ENCODE measurements around the gene RIN3.

RIN3 gene

GRCh38 chr14:92577321-92577742 is 63.8 kb downstream of the RIN3 start:
- no peak for DNase-seq (ENCODE audit: low read depth, low spot score)

- peak; percentile 53 for DNase-seq (ENCODE audit: low read depth, low spot score)
These were observed 64.9 kb downstream of the RIN3 start for GRCh38 chr14:92578511-92578910.

GRCh38 chr14:92579244-92579936 is 65.8 kb downstream of the RIN3 start:
- DNase-seq (ENCODE audit: low read depth, low spot score): no peak

GRCh38 chr14:92581206-92581605 is 67.6 kb downstream of the RIN3 start:
- DNase-seq (ENCODE audit: low read depth, low spot score): no peak

DNA sequence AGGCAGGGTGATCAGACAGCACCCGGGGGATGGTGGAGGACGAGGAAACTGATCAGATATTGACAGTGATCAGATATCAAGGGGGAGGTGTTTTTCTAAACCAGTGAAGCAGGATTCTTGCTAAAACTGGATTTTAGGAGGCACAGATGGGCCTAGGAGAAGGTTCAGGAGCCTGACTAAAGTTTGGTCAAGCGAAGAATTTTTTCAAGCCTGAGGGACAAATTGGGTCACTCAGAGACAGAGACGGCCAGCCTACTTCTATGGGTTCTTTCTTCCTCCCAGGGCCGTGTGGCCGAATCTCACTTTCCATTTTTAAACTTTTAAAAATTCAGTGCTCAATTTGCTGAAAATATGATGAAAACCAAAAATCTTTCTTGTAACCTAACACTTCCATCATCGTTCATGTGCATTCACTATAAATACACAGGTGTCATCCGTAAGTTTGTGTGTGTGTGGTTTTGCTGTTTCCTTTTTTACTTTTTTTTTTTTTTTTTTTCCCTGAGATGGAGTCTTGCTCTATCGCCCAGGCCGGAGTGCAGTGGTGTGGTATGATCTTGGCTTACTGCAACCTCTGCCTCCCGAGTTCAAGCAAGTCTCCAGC is 68.5 kb downstream of the RIN3 start:
- DNase-seq (ENCODE audit: low read depth, low spot score): no peak

DNA sequence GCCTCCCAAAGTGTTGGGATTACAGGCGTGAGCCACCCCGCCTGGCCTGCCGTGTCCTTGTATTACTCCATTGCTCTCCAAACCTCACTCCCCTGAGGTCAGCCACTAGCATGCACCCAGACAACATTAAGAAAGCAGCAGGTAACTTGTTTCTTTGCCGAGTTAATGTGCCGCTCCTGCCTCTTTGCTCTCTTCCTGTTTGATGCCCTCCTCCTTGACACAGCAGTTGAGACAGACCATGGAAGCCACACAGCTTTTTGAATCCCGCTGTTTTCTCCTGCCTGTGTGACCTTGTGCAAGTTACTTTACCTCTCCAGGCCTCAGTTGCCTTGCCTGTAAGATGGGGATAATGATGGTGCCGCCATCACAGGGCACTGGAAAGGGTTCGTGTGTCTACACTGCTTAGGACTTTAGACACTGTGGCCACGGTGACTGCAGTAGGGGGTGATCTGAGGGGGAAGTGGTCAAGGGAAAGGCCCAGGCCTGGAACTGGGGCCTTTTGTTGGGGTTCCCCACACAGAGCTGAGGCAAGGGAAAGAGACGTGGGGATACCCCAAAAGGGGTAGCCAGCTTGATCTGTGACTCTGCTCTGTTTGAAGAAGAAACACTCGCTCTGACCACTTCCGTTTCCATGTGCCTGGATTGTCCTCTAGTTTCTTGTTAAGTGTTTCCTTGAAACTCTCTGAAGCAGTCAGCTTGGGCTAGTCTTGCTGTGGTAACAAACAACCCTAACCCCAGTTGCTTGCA is 69.3 kb downstream of the RIN3 start:
- DNase-seq (ENCODE audit: low read depth, low spot score): no peak

GRCh38 chr14:92584220-92584619 is 70.6 kb downstream of the RIN3 start:
- no peak for DNase-seq (ENCODE audit: low read depth, low spot score)

DNA sequence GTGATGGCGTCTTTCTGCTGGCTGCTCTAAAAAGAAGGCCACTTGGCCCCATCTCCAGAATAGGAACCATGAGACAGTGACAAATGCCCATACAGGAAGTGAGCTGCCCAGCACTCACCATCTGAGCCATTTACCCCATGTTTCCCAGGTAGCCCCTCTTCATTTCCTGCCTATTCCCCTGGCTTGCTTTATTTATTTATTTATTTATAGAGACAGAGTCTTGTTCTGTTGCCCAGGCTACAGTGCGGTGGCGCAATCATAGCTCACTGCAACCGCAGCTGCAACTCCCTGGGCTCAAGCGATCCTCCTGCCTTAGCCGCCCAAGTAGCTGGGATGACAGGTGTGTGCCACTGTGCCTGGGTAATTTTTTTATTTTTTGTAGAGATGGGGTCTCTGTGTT is 71.2 kb downstream of the RIN3 start:
- no peak for DNase-seq (ENCODE audit: low read depth, low spot score)

DNA sequence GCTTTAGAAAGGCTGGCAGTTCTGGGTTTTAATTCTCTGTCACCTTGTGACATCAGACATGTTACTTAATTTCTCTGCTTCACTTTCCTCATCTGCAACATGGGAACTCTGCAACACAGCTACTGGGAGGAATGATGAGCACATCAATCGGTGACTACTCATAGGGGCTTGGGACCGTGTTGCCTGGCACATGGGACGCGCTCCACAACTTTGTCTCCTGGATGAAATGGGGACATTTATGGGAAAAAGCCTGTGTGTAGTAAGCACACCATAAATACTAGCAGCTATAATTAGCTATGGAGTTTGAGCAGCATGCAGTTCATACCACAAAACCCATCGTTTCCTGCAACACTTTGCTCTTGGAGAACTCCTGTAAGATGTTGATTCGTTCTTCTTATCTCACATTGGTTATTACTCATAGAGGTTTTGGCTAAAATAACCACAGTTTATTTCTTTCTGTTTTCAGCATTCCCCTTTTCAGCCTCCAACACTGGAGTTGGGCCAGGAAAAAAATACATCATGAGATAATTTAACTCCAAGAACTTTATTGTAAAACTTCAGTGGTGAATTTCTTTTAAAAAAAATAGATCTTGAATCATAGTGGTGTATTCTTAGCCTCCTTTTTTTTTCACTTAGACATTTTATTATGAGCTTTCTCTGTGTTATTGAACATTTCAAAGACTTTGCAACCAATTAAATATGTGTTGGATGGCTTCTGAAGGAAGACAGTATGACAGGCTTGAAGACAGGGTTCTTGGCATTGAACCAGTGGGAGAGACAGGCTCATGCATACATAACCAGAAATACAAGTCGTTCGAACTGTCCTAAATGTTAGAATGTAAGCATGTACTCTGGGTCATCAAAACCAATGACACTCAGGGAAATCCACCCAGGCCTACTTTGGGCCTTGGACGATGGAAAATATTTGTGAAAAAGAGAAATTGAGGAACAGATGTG is 72.7 kb downstream of the RIN3 start:
- DNase-seq (ENCODE audit: low read depth, low spot score): peak; percentile 93

GRCh38 chr14:92586963-92587699 is 73.5 kb downstream of the RIN3 start:
- no peak for DNase-seq (ENCODE audit: low read depth, low spot score)

- DNase-seq (ENCODE audit: low read depth, low spot score): no peak
These were observed 74.1 kb downstream of the RIN3 start for GRCh38 chr14:92587700-92588085.

- peak; percentile 29 for DNase-seq (ENCODE audit: low read depth, low spot score)
These were observed 75.8 kb downstream of the RIN3 start for GRCh38 chr14:92589213-92589852.

- DNase-seq (ENCODE audit: low read depth, low spot score): no peak
These were observed 76.6 kb downstream of the RIN3 start for GRCh38 chr14:92590176-92590575.

GRCh38 chr14:92590941-92591340 is 77.4 kb downstream of the RIN3 start:
- no peak for DNase-seq (ENCODE audit: low read depth, low spot score)

- no peak for DNase-seq (ENCODE audit: low read depth, low spot score)
These were observed 77.8 kb downstream of the RIN3 start for GRCh38 chr14:92591346-92591745.

DNA sequence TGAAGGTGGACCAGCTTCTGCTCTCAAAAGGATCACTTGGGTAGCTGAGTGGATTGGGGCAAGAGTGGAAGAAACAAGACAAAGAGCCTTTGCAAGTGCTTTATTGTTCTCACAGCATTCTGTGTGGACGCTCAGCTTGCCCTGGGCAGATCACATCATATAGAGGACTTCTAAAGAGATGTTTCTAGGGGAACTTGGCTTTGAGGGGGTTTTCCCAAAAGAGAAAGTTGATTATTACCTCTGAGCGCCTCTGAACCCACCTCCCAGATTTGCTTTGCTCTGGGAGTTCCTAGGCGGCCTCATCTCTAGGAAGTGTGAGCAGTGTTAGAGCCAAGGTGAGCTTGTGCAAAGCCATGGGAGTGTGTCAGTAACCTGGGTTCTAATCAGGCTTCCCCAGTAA is 81.7 kb downstream of the RIN3 start:
- no peak for DNase-seq (ENCODE audit: low read depth, low spot score)

DNA sequence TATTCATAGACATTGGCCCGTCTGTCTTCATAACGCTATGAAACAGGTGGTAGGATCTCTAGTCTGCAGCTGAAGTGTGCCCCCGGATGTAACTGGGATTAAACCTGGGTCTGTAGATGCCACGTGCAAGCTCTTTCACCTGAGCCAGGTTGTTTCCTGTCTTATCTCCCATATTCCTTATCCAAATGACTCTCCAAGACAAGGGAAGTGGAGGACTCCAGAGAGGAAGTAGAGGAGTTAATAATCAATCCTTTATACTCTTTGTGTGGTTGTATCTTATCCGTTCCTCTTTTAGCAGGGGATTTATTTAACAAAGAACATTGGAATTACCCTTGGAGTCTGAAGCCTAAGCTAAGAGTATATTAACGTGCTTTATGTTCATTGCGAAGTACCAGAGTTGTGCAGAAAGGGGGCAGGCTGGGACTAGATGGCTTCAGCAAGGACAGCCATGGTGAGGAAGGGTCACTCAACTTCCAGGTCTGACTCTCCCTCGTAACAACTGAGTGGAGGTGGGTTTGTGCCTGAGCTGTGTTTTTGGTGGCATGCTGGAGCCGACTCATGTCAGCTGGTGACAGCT is 82.8 kb downstream of the RIN3 start:
- no peak for DNase-seq (ENCODE audit: low read depth, low spot score)

GRCh38 chr14:92597906-92598905 is 84.6 kb downstream of the RIN3 start:
- DNase-seq (ENCODE audit: low read depth, low spot score): no peak

GRCh38 chr14:92599811-92600210 is 86.2 kb downstream of the RIN3 start:
- no peak for DNase-seq (ENCODE audit: low read depth, low spot score)
